Kidney epithelial cell (primary cell): ENCODE results near the gene DDX28. TPM values are rescaled to one million over a fixed set of nuclear protein-coding genes. Genes with fewer than 3 reads are reported as not detected.

ENCODE experiments used
- DNase-seq: peaks from one replicate; pipeline ENCODE4 v3.0.0-alpha.2; 2010; ENCODE audit warnings: low read depth
- H3K27me3 ChIP-seq: 2 replicates; pipeline ENCODE4 v1.6.0; 2011; ENCODE audit warnings: low read length; ENCODE audit not compliant: control insufficient read depth, insufficient read depth
- H3K36me3 ChIP-seq: 2 replicates; pipeline ENCODE4 v1.5.1; 2011; ENCODE audit warnings: low read length; ENCODE audit not compliant: control insufficient read depth, insufficient read depth
- H3K4me3 ChIP-seq: 2 replicates; pipeline ENCODE4 v1.5.1; 2011; ENCODE audit warnings: low read depth, mild to moderate bottlenecking, control low read depth, low read length
- total RNA-seq: library from RNA; depleted of rRNA; stranded (reverse); fragments of >200 nt; gene quantifications from 2 replicates; pipeline ENCODE4 v1.2.3, GENCODE V29; 2015
- TF ChIP-seq, protein P1 (sequence below): IDR thresholded peaks from 2 replicates; pipeline ENCODE4 v1.5.1; 2011; ENCODE audit warnings: mild to moderate bottlenecking, moderate library complexity, low read length, control low read depth, inconsistent platforms; ENCODE audit not compliant: insufficient read depth, poor library complexity, severe bottlenecking

The DDX28 gene
- total RNA-seq, 1 donor from 2014 or later = 10.6 TPM

DNA sequence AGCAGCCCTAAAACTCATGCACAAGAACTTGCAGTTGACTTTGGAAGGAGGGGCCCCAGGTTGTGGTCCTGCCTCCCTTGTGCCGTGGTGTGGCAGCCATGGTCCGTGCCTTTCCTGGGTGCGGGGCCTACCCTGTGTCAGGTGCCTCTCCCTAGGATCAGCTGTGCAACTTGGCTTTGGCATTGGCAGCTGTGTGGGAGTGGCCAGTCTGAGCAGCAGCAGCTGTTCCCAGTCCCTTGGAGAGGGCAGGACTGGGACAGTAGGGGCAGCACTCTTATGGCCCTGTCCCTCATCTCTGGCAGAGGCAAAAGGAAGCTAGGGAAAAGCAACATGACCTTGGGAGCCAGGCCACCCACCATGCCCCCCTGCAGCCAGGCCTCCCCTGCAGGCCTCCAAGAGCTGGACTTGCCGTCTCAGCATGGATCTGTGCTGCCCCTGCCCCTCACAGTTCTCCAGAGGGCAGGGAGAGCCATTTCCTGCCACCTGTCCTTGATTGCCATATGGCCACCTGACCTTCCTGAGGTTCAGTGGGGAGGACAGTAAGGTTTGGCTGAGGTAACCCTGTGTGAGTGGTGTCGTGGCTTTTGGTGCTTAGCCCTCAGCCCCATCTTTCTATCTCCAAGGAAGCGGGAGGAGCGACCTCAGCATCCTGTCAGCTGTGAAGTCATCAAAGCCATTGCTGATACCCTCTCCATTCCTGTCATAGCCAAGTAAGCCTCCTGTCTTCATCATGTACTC, 46.6 kb upstream of the DDX28 start:
- DNase-seq = no peak
- Histone ChIP-seq H3K36me3 (peaks cover 2% of the 10 kb centered on the region), H3K27me3 (no peaks in the 10 kb centered on the region), H3K4me3 (no peak overlapping the region)
- TF ChIP-seq, protein P1, sequence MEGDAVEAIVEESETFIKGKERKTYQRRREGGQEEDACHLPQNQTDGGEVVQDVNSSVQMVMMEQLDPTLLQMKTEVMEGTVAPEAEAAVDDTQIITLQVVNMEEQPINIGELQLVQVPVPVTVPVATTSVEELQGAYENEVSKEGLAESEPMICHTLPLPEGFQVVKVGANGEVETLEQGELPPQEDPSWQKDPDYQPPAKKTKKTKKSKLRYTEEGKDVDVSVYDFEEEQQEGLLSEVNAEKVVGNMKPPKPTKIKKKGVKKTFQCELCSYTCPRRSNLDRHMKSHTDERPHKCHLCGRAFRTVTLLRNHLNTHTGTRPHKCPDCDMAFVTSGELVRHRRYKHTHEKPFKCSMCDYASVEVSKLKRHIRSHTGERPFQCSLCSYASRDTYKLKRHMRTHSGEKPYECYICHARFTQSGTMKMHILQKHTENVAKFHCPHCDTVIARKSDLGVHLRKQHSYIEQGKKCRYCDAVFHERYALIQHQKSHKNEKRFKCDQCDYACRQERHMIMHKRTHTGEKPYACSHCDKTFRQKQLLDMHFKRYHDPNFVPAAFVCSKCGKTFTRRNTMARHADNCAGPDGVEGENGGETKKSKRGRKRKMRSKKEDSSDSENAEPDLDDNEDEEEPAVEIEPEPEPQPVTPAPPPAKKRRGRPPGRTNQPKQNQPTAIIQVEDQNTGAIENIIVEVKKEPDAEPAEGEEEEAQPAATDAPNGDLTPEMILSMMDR = no peak

DNA sequence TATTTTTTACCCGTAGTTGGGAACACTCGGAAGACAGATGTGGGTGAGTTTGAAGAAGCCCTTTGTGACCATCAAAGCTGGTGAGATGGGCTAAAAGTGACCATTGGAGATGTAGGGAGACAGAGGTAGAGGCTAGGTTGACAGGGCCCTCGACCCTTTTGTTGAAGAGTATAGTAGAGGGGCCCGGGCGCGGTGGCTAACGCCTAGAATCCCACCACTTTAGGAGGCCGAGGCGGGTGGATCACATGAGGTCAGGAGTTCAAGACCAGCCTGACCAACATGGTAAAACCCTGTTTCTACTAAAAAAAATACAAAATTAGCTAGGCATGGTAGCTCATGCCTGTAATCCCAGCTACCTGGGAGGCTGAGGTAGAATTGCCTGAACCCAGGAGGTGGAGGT, 45.9 kb upstream of the DDX28 start:
- DNase-seq = no peak
- Histone ChIP-seq H3K4me3 (no peak overlapping the region), H3K27me3 (no peaks in the 10 kb centered on the region), H3K36me3 (peaks cover 2% of the 10 kb centered on the region)
- TF ChIP-seq, protein P1 = no peak

DNA sequence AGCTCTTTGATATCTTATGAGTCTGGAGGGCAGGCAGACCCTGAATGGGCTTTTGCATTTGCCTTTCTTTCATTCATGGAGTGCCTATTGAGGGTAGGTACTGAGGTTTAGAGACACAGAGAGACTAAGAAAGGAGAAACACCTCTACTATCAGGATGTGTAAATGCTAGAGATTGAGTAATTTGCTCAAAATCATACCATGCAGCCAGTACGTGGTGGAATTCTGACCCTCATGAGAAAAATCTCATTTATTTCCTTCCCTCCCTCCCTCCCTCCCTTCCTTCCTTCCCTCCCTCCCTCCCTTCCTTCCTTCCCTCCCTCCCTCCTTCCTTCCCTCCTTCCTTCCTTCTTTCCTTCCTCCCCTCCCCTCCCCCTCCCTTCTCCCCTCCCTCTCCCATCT, 43.7 kb upstream of the DDX28 start:
- TF ChIP-seq, protein P1 = no peak

DNA sequence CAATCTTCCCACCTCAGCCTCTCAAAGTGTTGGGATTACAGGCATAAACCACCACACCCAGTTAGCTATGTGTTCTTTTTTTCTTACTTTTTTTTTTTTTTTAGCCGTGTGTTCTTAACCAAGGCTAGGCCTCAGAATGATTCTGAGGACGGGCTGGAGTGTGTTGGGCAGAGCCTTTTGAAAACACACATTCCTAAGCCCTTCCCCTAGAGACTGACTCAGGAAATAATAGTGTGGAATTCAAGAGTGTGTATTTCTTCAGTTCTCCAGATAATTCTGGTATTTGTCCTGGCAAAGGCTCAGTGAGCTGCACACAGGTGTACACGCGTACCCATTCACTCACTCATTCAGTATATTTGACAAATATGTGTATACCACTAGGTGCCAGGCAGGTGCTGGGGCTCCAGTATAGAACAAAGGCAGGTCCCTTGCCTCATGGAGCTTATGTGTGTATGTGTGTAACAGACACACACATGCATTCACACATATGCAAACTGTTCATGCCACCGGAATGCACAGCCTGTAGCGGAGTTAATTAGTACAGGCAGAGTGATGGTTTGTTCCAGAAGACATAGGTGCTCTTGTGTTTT, 42.8 kb upstream of the DDX28 start:
- DNase-seq = no peak
- H3K4me3 ChIP-seq = no peak overlapping the region

More for the DNA sequence above, 43.7 kb upstream of the DDX28 start:
- DNase-seq = no peak
- peaks cover 2% of the 10 kb centered on the region for H3K36me3 ChIP-seq
- H3K27me3 ChIP-seq = no peaks in the 10 kb centered on the region
- no peak overlapping the region for H3K4me3 ChIP-seq

DNA sequence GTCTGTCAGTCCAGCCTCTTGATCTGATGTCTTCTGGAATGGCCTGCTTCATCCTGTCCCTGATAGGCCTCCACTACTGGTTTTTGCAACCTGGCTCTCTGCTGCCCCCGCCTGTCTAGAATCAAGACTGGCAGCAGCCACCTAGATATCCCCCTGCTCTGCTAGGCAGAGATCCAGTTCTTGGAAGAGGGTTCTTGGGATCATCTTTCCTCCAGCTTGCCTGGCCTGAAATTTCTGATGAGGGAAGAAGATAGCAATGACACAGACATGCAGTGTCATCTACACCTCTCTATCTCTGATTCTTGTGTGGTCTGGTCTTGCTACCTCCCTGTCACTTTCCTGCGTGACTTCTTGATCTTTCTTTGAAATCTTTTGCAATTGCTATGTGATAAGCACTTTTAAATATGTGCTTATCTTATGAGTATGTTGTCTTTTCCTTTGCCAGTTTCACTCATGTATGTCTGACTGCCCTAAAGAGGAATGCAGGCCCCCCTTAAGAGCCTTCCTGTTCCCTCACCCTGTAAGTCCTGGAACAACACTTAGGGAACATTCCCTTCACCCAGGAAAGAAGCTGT, 41.8 kb upstream of the DDX28 start:
- peaks cover 2% of the 10 kb centered on the region for H3K36me3 ChIP-seq
- no peak overlapping the region for H3K4me3 ChIP-seq
- TF ChIP-seq, protein P1 = peak; percentile 84
- H3K27me3 ChIP-seq = no peaks in the 10 kb centered on the region
- no peak for DNase-seq

More for the DNA sequence above, 42.8 kb upstream of the DDX28 start:
- TF ChIP-seq, protein P1 = no peak
- peaks cover 2% of the 10 kb centered on the region for H3K36me3 ChIP-seq
- H3K27me3 ChIP-seq = no peaks in the 10 kb centered on the region

DNA sequence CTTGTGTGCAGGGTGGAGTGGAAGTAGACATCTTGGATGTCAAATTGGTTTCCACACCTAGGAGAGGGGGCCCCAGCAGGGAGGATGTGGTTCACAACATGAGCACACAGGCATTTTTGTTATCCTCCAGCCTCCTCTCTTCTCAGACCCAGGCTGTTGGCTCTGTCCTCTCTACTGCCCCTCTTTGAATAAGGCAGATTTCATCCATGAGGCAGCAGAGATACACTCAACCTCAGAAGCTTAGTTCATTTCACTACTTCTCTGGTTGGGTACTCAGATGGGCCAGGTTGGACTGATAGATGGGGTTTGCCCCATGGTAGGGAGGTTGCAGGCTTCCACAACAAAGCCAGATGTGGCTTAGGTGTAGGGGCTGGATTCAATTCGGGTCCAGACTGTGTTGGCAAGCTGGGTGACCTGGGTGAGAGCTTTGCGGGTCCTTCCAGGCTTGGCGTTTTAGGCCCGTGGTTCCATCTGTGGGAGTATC, 39.9 kb upstream of the DDX28 start:
- Histone ChIP-seq H3K36me3 (peaks cover 2% of the 10 kb centered on the region), H3K4me3 (no peak overlapping the region), H3K27me3 (no peaks in the 10 kb centered on the region)
- TF ChIP-seq, protein P1 = no peak
- no peak for DNase-seq
